Measurements from ENCODE around the gene BCL2.

DNA sequence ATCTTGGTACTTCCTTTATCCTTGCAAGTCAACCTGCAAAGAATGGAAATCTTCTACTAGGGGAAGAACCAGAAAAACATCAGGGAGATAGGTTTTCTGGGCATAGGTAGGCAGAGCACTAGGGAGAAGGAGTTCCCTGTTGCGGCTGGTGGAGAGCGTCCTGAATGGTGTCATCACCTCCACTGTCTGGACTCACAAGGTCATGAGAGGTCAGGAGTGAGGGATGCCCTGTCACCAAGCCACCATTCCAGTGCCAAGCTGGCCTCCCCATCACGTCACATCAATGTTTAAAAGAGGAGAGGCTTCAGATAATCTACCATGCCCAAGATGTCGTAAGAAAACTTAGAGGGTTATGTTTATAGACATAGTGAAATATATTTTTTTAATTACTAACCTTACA, 72.1 kb downstream of the BCL2 start:
- no peak for TF ChIP-seq POLR2A (IDR thresholded peaks at IDR 0.05)
- TF ChIP-seq, protein P1, sequence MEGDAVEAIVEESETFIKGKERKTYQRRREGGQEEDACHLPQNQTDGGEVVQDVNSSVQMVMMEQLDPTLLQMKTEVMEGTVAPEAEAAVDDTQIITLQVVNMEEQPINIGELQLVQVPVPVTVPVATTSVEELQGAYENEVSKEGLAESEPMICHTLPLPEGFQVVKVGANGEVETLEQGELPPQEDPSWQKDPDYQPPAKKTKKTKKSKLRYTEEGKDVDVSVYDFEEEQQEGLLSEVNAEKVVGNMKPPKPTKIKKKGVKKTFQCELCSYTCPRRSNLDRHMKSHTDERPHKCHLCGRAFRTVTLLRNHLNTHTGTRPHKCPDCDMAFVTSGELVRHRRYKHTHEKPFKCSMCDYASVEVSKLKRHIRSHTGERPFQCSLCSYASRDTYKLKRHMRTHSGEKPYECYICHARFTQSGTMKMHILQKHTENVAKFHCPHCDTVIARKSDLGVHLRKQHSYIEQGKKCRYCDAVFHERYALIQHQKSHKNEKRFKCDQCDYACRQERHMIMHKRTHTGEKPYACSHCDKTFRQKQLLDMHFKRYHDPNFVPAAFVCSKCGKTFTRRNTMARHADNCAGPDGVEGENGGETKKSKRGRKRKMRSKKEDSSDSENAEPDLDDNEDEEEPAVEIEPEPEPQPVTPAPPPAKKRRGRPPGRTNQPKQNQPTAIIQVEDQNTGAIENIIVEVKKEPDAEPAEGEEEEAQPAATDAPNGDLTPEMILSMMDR (IDR thresholded peaks at IDR 0.05), result no peak
